ENCODE data around the gene ADCY4.

ADCY4 gene

GRCh38 chr14:24274101-24274543 lies 60.7 kb downstream of the ADCY4 start:
- H3K27ac ChIP-seq (ENCODE audit: insufficient read depth, low read depth, low read length, poor library complexity, severe bottlenecking), result no peak overlapping the region

DNA sequence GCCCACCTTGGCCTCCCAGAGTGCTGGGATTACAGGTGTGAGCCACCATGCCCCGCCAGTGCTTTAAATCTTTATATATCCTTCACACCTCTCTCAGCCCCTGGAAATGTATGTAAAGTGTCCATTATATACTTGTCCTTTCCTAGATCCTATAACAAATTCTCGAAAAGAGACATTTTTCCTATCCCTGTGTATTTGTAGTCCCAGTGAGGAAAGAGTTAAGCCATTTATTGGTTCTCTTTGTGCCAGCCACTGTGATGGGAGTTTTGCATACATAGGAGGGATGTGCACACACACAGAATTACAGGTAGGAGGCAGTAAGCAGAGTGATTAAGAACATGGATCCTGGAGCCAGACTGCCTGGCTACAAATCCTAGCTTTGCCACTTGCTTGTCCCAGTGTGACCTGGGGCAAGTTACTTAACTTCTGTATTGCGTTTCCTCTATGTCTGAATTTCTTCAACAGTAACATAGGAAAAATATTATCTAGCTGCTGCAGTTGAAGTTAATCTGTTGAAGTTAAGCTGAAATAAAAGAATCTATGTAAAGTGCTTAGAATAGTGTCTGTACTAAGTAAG lies 61.4 kb downstream of the ADCY4 start:
- Histone ChIP-seq H3K36me3 (ENCODE audit: control insufficient read depth, insufficient read depth, low read length) (no peaks in the 10 kb centered on the region), H3K4me1 (ENCODE audit: control insufficient read depth, insufficient read depth, low read length) (no peaks in the 10 kb centered on the region), H3K9me3 (ENCODE audit: control insufficient read depth, low read length) (no peaks in the 10 kb centered on the region), H3K27ac (ENCODE audit: insufficient read depth, low read depth, low read length, poor library complexity, severe bottlenecking) (no peak overlapping the region), H3K27me3 (ENCODE audit: control insufficient read depth, insufficient read depth, low read length, poor library complexity, severe bottlenecking) (no peaks in the 10 kb centered on the region), H3K4me3 (ENCODE audit: insufficient read depth, low read depth, low read length) (no peak overlapping the region)
- WGBS, 2 experiments, result 92 to 95% methylated on average over 2 to 3 of the region's 3 CpGs

More at GRCh38 chr14:24274101-24274543, 60.7 kb downstream of the ADCY4 start:
- Histone ChIP-seq H3K27me3 (ENCODE audit: control insufficient read depth, insufficient read depth, low read length, poor library complexity, severe bottlenecking) (no peaks in the 10 kb centered on the region), H3K4me3 (ENCODE audit: insufficient read depth, low read depth, low read length) (no peak overlapping the region), H3K36me3 (ENCODE audit: control insufficient read depth, insufficient read depth, low read length) (no peaks in the 10 kb centered on the region), H3K9me3 (ENCODE audit: control insufficient read depth, low read length) (no peaks in the 10 kb centered on the region), H3K4me1 (ENCODE audit: control insufficient read depth, insufficient read depth, low read length) (no peaks in the 10 kb centered on the region)
- 92 to 93% methylated on average over 3 of the region's 3 CpGs for WGBS, 2 experiments

DNA sequence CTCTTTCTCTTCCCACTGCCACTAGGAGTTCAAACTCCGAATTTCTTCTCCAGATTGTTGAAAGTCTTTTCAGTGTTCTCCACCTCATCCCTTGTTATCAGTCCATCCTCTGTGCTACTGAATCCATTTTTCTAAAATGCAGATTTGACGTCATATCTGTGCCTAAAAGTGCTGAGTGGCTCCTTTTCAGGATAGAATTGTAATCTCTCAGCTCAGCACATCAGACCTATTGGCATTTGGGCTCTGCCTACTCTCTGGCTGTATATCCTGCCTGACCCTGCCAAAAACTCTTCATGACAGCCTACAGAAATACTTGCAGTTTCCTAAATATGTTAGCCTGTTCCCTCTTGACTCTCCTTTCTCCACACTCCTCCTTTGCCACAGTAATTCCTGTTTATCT lies 62.4 kb downstream of the ADCY4 start:
- Histone ChIP-seq H3K9me3 (ENCODE audit: control insufficient read depth, low read length) (no peaks in the 10 kb centered on the region), H3K4me3 (ENCODE audit: insufficient read depth, low read depth, low read length) (no peak overlapping the region), H3K27ac (ENCODE audit: insufficient read depth, low read depth, low read length, poor library complexity, severe bottlenecking) (no peak overlapping the region), H3K4me1 (ENCODE audit: control insufficient read depth, insufficient read depth, low read length) (no peaks in the 10 kb centered on the region), H3K36me3 (ENCODE audit: control insufficient read depth, insufficient read depth, low read length) (no peaks in the 10 kb centered on the region), H3K27me3 (ENCODE audit: control insufficient read depth, insufficient read depth, low read length, poor library complexity, severe bottlenecking) (no peaks in the 10 kb centered on the region)
- 90 to 96% methylated on average over 2 of the region's 2 CpGs for WGBS, 2 experiments

- 27 to 28% methylated on average over 3 of the region's 3 CpGs for WGBS, 2 experiments
- no peaks in the 10 kb centered on the region for H3K27me3 ChIP-seq (ENCODE audit: control insufficient read depth, insufficient read depth, low read length, poor library complexity, severe bottlenecking)
- no peak overlapping the region for H3K27ac ChIP-seq (ENCODE audit: insufficient read depth, low read depth, low read length, poor library complexity, severe bottlenecking)
- no peaks in the 10 kb centered on the region for H3K9me3 ChIP-seq (ENCODE audit: control insufficient read depth, low read length)
- H3K4me3 ChIP-seq (ENCODE audit: insufficient read depth, low read depth, low read length), result peak overlapping the region; percentile 70
- no peaks in the 10 kb centered on the region for H3K4me1 ChIP-seq (ENCODE audit: control insufficient read depth, insufficient read depth, low read length)
- H3K36me3 ChIP-seq (ENCODE audit: control insufficient read depth, insufficient read depth, low read length), result no peaks in the 10 kb centered on the region
These were observed 63.0 kb downstream of the ADCY4 start for GRCh38 chr14:24271834-24272263.

DNA sequence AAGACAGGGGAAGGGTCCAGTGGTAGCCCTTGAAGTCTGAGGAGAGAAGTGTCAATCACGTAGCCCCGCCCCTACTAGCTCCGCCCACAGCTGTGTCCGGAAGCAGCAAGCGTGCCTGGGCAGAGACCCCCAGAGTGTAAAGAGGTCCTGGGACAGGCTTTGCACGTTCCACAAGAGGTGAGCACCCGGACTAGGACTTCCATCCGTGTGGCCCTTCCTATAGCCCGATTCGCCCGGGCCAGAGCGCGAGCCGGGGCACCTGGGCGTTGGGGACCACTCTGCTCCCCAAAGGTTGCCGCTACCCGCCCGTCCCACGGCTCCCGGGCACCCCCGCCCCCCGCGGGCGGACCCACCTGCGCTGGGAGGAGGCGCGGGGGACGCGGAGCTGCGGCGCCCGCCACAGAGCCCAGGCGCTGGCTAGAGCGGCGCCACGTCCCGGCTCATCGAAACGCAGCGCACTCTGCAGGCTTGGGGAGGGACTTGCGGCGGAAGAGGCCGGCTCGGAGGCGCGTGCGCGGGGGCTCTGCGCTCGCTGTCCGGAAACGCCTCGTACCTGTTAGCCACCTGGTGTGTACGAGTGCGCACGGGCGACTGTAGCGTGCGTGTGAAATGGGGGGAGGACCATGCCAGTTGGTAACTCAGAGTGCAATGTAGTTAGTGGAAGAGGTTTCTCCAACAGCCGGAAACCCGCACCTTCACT lies 63.6 kb downstream of the ADCY4 start, which contains the start of gene RABGGTA:
RABGGTA (minus strand) TSS at position 464 of the 700 bp plus-strand sequence. CDS start 482 bp downstream, outside the sequence.
- 0 to 1% methylated on average over 61 of the region's 61 CpGs for WGBS, 2 experiments
- H3K27me3 ChIP-seq (ENCODE audit: control insufficient read depth, insufficient read depth, low read length, poor library complexity, severe bottlenecking), result no peaks in the 10 kb centered on the region
- H3K4me3 ChIP-seq (ENCODE audit: insufficient read depth, low read depth, low read length), result peak within 1 kb of the TSS; percentile 70

GRCh38 chr14:24270537-24271133 lies 64.2 kb downstream of the ADCY4 start:
- H3K9me3 ChIP-seq (ENCODE audit: control insufficient read depth, low read length), result no peaks in the 10 kb centered on the region
- no peaks in the 10 kb centered on the region for H3K4me1 ChIP-seq (ENCODE audit: control insufficient read depth, insufficient read depth, low read length)
- H3K27ac ChIP-seq (ENCODE audit: insufficient read depth, low read depth, low read length, poor library complexity, severe bottlenecking), result peak overlapping the region; percentile 81
- WGBS, 2 experiments, result 26 to 27% methylated on average over 13 of the region's 13 CpGs
- peak overlapping the region; percentile 70 for H3K4me3 ChIP-seq (ENCODE audit: insufficient read depth, low read depth, low read length)
- H3K36me3 ChIP-seq (ENCODE audit: control insufficient read depth, insufficient read depth, low read length), result no peaks in the 10 kb centered on the region
- no peaks in the 10 kb centered on the region for H3K27me3 ChIP-seq (ENCODE audit: control insufficient read depth, insufficient read depth, low read length, poor library complexity, severe bottlenecking)

More for the DNA sequence above, 63.6 kb downstream of the ADCY4 start, which contains the start of gene RABGGTA:
- no peaks in the 10 kb centered on the region for H3K9me3 ChIP-seq (ENCODE audit: control insufficient read depth, low read length)
- H3K36me3 ChIP-seq (ENCODE audit: control insufficient read depth, insufficient read depth, low read length), result no peaks in the 10 kb centered on the region
- peak within 1 kb of the TSS; percentile 81 for H3K27ac ChIP-seq (ENCODE audit: insufficient read depth, low read depth, low read length, poor library complexity, severe bottlenecking)
- H3K4me1 ChIP-seq (ENCODE audit: control insufficient read depth, insufficient read depth, low read length), result no peaks in the 10 kb centered on the region

GRCh38 chr14:24269910-24270536 lies 64.8 kb downstream of the ADCY4 start:
- no peaks in the 10 kb centered on the region for H3K27me3 ChIP-seq (ENCODE audit: control insufficient read depth, insufficient read depth, low read length, poor library complexity, severe bottlenecking)
- WGBS, 2 experiments, result 95 to 97% methylated on average over 14 of the region's 14 CpGs
- H3K9me3 ChIP-seq (ENCODE audit: control insufficient read depth, low read length), result no peaks in the 10 kb centered on the region
- no peak overlapping the region for H3K27ac ChIP-seq (ENCODE audit: insufficient read depth, low read depth, low read length, poor library complexity, severe bottlenecking)
- no peak overlapping the region for H3K4me3 ChIP-seq (ENCODE audit: insufficient read depth, low read depth, low read length)
- no peaks in the 10 kb centered on the region for H3K36me3 ChIP-seq (ENCODE audit: control insufficient read depth, insufficient read depth, low read length)
- no peaks in the 10 kb centered on the region for H3K4me1 ChIP-seq (ENCODE audit: control insufficient read depth, insufficient read depth, low read length)

DNA sequence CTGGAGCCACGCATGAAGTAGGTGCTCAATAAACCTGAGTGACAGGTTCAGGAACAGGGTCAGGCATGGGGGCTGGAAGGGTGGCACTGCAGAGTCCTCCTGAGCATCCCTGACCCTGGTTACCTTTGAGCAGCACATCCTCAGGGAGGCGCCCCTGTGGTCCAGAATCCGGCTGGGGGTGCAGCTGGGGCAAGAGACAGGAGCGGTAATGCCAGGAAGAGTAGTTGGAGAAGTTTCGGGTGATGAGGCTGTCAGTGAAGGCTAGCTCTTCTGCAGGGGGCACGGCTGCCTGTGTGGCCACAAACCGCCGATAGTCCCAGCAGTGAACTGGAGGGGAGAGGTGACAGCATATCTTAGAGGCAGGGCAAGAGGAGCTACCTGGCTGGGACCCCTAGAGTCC lies 65.5 kb downstream of the ADCY4 start:
- 94 to 95% methylated on average over 8 of the region's 8 CpGs for WGBS, 2 experiments
- no peaks in the 10 kb centered on the region for H3K36me3 ChIP-seq (ENCODE audit: control insufficient read depth, insufficient read depth, low read length)
- no peaks in the 10 kb centered on the region for H3K4me1 ChIP-seq (ENCODE audit: control insufficient read depth, insufficient read depth, low read length)
- H3K27ac ChIP-seq (ENCODE audit: insufficient read depth, low read depth, low read length, poor library complexity, severe bottlenecking), result no peak overlapping the region
- no peaks in the 10 kb centered on the region for H3K27me3 ChIP-seq (ENCODE audit: control insufficient read depth, insufficient read depth, low read length, poor library complexity, severe bottlenecking)
- no peak overlapping the region for H3K4me3 ChIP-seq (ENCODE audit: insufficient read depth, low read depth, low read length)
- H3K9me3 ChIP-seq (ENCODE audit: control insufficient read depth, low read length), result no peaks in the 10 kb centered on the region
